Hepatocyte (in vitro differentiated cells): ENCODE results near the gene ERC2.

Experiments
- CTCF ChIP-seq: fragments of 200-600 bp; sonication (generic); IDR thresholded peaks from 2 replicates; pipeline ENCODE4 v1.5.1; 2016; ENCODE audit warnings: antibody characterized with exemption, mild to moderate bottlenecking; ENCODE audit not compliant: poor library complexity
- EZH2 ChIP-seq: fragments of 200-600 bp; sonication (generic); IDR thresholded peaks from 2 replicates; pipeline ENCODE4 v1.6.1; 2016; ENCODE audit warnings: antibody characterized with exemption, mild to moderate bottlenecking, borderline replicate concordance

- no peak for TF ChIP-seq EZH2
- no peak for TF ChIP-seq CTCF
Observed at GRCh38 chr3:56075089-56075488, 393.2 kb downstream of the ERC2 start.
